ENCODE results near the gene CFAP69. TPM values are rescaled to one million over a fixed set of nuclear protein-coding genes. Genes with fewer than 3 reads are reported as not detected.

Gene CFAP69
- total RNA-seq: 2.4 TPM

- DNase-seq (ENCODE audit: low read depth in 2 of 3, low spot score in 2 of 3): peak; percentile 70 to 89 (median 84)
Measured at GRCh38 chr7:90244909-90245851, at the start of gene CFAP69. CFAP69 (plus strand) TSS chr7:90245174; CDS start chr7:90245425, 251 bp downstream.

GRCh38 chr7:90201500-90202195 is 43.3 kb upstream of the CFAP69 start:
- DNase-seq (ENCODE audit: low read depth in 2 of 3, low spot score in 2 of 3): no peak

GRCh38 chr7:90207956-90208355 is 37.0 kb upstream of the CFAP69 start:
- DNase-seq (ENCODE audit: low read depth in 2 of 3, low spot score in 2 of 3): no peak

- DNase-seq (ENCODE audit: low read depth in 2 of 3, low spot score in 2 of 3): no peak
Measured at GRCh38 chr7:90209776-90210175, 35.2 kb upstream of the CFAP69 start.

- DNase-seq (ENCODE audit: low read depth in 2 of 3, low spot score in 2 of 3): no peak
Measured at GRCh38 chr7:90210475-90210874, 34.5 kb upstream of the CFAP69 start.

GRCh38 chr7:90210981-90211380 is 34.0 kb upstream of the CFAP69 start:
- no peak for DNase-seq (ENCODE audit: low read depth in 2 of 3, low spot score in 2 of 3)

- DNase-seq (ENCODE audit: low read depth in 2 of 3, low spot score in 2 of 3): peak in 2 of 3 donors; percentile 71 to 72
Measured at GRCh38 chr7:90211391-90212148, 33.4 kb upstream of the CFAP69 start, which contains the start of gene STEAP2. STEAP2 (plus strand) TSS chr7:90211740; CDS start chr7:90225083, 13,343 bp downstream.

GRCh38 chr7:90212149-90212495 is 32.9 kb upstream of the CFAP69 start:
- DNase-seq (ENCODE audit: low read depth in 2 of 3, low spot score in 2 of 3): peak in 1 of 3 donors; percentile 5

- no peak for DNase-seq (ENCODE audit: low read depth in 2 of 3, low spot score in 2 of 3)
Measured at GRCh38 chr7:90213521-90213920, 31.5 kb upstream of the CFAP69 start.

- DNase-seq (ENCODE audit: low read depth in 2 of 3, low spot score in 2 of 3): no peak
Measured at GRCh38 chr7:90216080-90216674, 28.8 kb upstream of the CFAP69 start.

- DNase-seq (ENCODE audit: low read depth in 2 of 3, low spot score in 2 of 3): no peak
Measured at GRCh38 chr7:90216771-90217170, 28.2 kb upstream of the CFAP69 start.

- no peak for DNase-seq (ENCODE audit: low read depth in 2 of 3, low spot score in 2 of 3)
Measured at GRCh38 chr7:90222390-90222789, 22.6 kb upstream of the CFAP69 start.

- no peak for DNase-seq (ENCODE audit: low read depth in 2 of 3, low spot score in 2 of 3)
Measured at GRCh38 chr7:90222811-90223725, 21.9 kb upstream of the CFAP69 start.

- DNase-seq (ENCODE audit: low read depth in 2 of 3, low spot score in 2 of 3): no peak
Measured at GRCh38 chr7:90224195-90224594, 20.8 kb upstream of the CFAP69 start.

- no peak for DNase-seq (ENCODE audit: low read depth in 2 of 3, low spot score in 2 of 3)
Measured at GRCh38 chr7:90225181-90225580, 19.8 kb upstream of the CFAP69 start.

GRCh38 chr7:90225601-90226000 is 19.4 kb upstream of the CFAP69 start:
- no peak for DNase-seq (ENCODE audit: low read depth in 2 of 3, low spot score in 2 of 3)

GRCh38 chr7:90227259-90227658 is 17.7 kb upstream of the CFAP69 start:
- DNase-seq (ENCODE audit: low read depth in 2 of 3, low spot score in 2 of 3): no peak

GRCh38 chr7:90229682-90230081 is 15.3 kb upstream of the CFAP69 start:
- no peak for DNase-seq (ENCODE audit: low read depth in 2 of 3, low spot score in 2 of 3)

- DNase-seq (ENCODE audit: low read depth in 2 of 3, low spot score in 2 of 3): no peak
Measured at GRCh38 chr7:90230834-90231233, 14.1 kb upstream of the CFAP69 start.

GRCh38 chr7:90231304-90231703 is 13.7 kb upstream of the CFAP69 start:
- no peak for DNase-seq (ENCODE audit: low read depth in 2 of 3, low spot score in 2 of 3)

Measured in hematopoietic multipotent progenitor cell (in vitro differentiated cells).